NB4 (cell line): ENCODE data around the gene HEBP1.

Experiments
- MAX ChIP-seq: IDR thresholded peaks from 2 replicates; pipeline ENCODE4 v1.6.1; 2011; ENCODE audit warnings: low read depth, low read length
- POLR2A ChIP-seq: IDR thresholded peaks from 2 replicates; pipeline ENCODE4 v1.6.1; 2011; ENCODE audit warnings: mild to moderate bottlenecking; ENCODE audit not compliant: insufficient read length; ENCODE audit errors: extremely low read depth
- TF ChIP-seq, protein P1 (sequence below): IDR thresholded peaks from one replicate; pipeline ENCODE4 v1.5.1; 2012; ENCODE audit warnings: low read depth, low read length

- TF ChIP-seq POLR2A (no peak), MAX (no peak)
- TF ChIP-seq, protein P1, sequence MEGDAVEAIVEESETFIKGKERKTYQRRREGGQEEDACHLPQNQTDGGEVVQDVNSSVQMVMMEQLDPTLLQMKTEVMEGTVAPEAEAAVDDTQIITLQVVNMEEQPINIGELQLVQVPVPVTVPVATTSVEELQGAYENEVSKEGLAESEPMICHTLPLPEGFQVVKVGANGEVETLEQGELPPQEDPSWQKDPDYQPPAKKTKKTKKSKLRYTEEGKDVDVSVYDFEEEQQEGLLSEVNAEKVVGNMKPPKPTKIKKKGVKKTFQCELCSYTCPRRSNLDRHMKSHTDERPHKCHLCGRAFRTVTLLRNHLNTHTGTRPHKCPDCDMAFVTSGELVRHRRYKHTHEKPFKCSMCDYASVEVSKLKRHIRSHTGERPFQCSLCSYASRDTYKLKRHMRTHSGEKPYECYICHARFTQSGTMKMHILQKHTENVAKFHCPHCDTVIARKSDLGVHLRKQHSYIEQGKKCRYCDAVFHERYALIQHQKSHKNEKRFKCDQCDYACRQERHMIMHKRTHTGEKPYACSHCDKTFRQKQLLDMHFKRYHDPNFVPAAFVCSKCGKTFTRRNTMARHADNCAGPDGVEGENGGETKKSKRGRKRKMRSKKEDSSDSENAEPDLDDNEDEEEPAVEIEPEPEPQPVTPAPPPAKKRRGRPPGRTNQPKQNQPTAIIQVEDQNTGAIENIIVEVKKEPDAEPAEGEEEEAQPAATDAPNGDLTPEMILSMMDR: no peak
These were observed 56.3 kb downstream of the HEBP1 start for GRCh38 chr12:12943586-12944260.
